MM.1S (cell line): ENCODE results near the gene MARCOL.

ENCODE experiments used
- EZH2 ChIP-seq: fragments of 300-600 bp; sonication (generic); optimal IDR thresholded peaks from 2 replicates; pipeline ENCODE3; 2017; ENCODE audit warnings: low read depth, mild to moderate bottlenecking, antibody characterized with exemption, low read length, mixed read lengths
- TF ChIP-seq, protein P1 (sequence below): fragments of 300-600 bp; sonication (generic); IDR thresholded peaks from 2 replicates; pipeline ENCODE4 v1.5.1; 2016; ENCODE audit warnings: antibody characterized with exemption, low read length, mixed read lengths

GRCh38 chr5:148205044-148205806 lies 33.1 kb upstream of the MARCOL start:
- TF ChIP-seq, protein P1, sequence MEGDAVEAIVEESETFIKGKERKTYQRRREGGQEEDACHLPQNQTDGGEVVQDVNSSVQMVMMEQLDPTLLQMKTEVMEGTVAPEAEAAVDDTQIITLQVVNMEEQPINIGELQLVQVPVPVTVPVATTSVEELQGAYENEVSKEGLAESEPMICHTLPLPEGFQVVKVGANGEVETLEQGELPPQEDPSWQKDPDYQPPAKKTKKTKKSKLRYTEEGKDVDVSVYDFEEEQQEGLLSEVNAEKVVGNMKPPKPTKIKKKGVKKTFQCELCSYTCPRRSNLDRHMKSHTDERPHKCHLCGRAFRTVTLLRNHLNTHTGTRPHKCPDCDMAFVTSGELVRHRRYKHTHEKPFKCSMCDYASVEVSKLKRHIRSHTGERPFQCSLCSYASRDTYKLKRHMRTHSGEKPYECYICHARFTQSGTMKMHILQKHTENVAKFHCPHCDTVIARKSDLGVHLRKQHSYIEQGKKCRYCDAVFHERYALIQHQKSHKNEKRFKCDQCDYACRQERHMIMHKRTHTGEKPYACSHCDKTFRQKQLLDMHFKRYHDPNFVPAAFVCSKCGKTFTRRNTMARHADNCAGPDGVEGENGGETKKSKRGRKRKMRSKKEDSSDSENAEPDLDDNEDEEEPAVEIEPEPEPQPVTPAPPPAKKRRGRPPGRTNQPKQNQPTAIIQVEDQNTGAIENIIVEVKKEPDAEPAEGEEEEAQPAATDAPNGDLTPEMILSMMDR: no peak
- no peak for TF ChIP-seq EZH2
